ENCODE measurements around the gene CHRM1. TPM values are rescaled to one million over a fixed set of nuclear protein-coding genes. Genes with fewer than 3 reads are reported as not detected.
A peak's percentile ranks its signal among the peaks of the same experiment; 100 is the strongest.

Gene CHRM1
- total RNA-seq, 5 donors from 2014 or later (not counting 1 experiment from before 2014, with no cell fraction given), result not detected

GRCh38 chr11:62880803-62881578 is 40.2 kb downstream of the CHRM1 start, which contains the start of gene SLC3A2:
SLC3A2 (plus strand) TSS chr11:62880896; CDS start chr11:62881024, 128 bp downstream.
- H3K27me3 Mint-ChIP-seq, result no peaks in the 10 kb centered on the region
- peak within 1 kb of the TSS; percentile 100 for H3K27ac Mint-ChIP-seq
- under 1% methylated on average over 69 of the region's 69 CpGs for WGBS (ENCODE audit: insufficient coverage)
- POLR2A ChIA-PET, result interaction anchor here (0.5 to 2.2 kb wide), 14 partner anchors 18 to 1459 kb away, joined by 3 to 7 read pairs (median 5); partner anchors contain the start of genes CCDC88B (in 1 of the 2), STX5 (in 1 of the 2), WDR74 (in 1 of the 2) and ZBTB3 (in 1 of the 2)
- peaks cover 21 to 36% of the 10 kb centered on the region in 2 donors for H3K36me3 ChIP-seq (ENCODE audit: control insufficient read depth in 2 of 2, extremely low read depth in 1 of 2, insufficient read depth in 1 of 2, low read length in 1 of 2)
- H3K9me3 Mint-ChIP-seq, result no peaks in the 10 kb centered on the region
- H3K36me3 Mint-ChIP-seq, result peaks cover 40% of the 10 kb centered on the region
- no peaks in the 10 kb centered on the region for H3K9me3 ChIP-seq
- peak within 1 kb of the TSS; percentile 97 to 100 (median 100) for H3K4me3 Mint-ChIP-seq
- H3K4me3 ChIP-seq (ENCODE audit: control insufficient read depth in 1 of 2, extremely low read depth in 1 of 2, low read length in 1 of 2), result peak within 1 kb of the TSS; percentile 94 to 97
- peak; percentile 80 to 83 (median 82) for ATAC-seq (replicated peaks in 1 of 4)
- CTCF ChIA-PET, result interaction anchor here (0.5 to 2.6 kb wide), 18 partner anchors 10 to 1450 kb away, joined by 3 to 17 read pairs (median 4); partner anchors contain the start of genes C11orf98 (in 1 of the 2), CSKMT (in 1 of the 2), HNRNPUL2 (in 1 of the 2) and TEX54 (in 1 of the 2)
- peaks cover 46 to 55% (median 50%) of the 10 kb centered on the region in 3 donors for H3K4me1 Mint-ChIP-seq
- peak; percentile 71 to 93 (median 83) for DNase-seq
- peak within 1 kb of the TSS; percentile 98 for H3K27ac ChIP-seq (ENCODE audit: low read length)
- H3K27me3 ChIP-seq (replicated peaks in 1 of 2; ENCODE audit: control insufficient read depth in 2 of 2, extremely low read depth in 1 of 2, insufficient read depth in 2 of 2, low read length in 1 of 2), result no peaks in the 10 kb centered on the region
- peaks cover 12 to 48% of the 10 kb centered on the region in 2 experiments for H3K4me1 ChIP-seq (ENCODE audit: control insufficient read depth in 1 of 2, extremely low read depth in 1 of 2, insufficient read depth in 2 of 2, low read length in 2 of 2)

DNA sequence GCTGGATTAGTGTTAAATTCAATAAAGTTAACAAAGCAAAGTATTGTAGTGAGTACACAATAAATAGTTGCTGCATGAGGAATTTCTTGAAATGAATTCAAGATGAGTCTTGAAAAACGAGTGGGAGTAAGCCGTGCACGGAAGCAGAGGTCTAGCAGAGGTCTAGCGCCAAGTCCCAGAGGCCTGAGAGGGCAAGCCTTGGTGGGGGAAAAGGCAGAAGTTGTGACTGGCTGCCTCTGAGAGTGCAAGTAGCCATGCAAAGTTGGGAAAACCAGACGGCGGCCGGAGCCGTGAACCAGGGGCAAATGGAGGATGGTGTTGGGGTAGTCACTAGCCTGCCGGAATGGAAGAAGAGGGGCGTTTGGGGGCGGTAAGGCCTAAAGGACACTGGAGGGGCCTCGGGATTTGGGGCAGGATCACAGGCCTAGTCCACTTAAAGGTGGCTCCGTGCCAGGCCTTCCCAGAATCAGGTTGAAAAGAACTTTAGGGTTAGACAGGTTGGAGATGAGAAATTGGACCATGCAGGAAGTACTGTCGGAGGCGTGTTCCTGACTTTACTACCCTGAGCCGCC is 40.8 kb downstream of the CHRM1 start:
- Histone ChIP-seq H3K36me3 (ENCODE audit: control insufficient read depth in 2 of 2, extremely low read depth in 1 of 2, insufficient read depth in 1 of 2, low read length in 1 of 2) (peaks cover 17 to 29% of the 10 kb centered on the region in 2 donors), H3K27me3 (replicated peaks in 1 of 2; ENCODE audit: control insufficient read depth in 2 of 2, extremely low read depth in 1 of 2, insufficient read depth in 2 of 2, low read length in 1 of 2) (no peaks in the 10 kb centered on the region), H3K4me3 (ENCODE audit: control insufficient read depth in 1 of 2, extremely low read depth in 1 of 2, low read length in 1 of 2) (peak overlapping the region; percentile 94 to 97), H3K9me3 (no peaks in the 10 kb centered on the region), H3K27ac (ENCODE audit: low read length) (peak overlapping the region; percentile 98), H3K4me1 (ENCODE audit: control insufficient read depth in 1 of 2, extremely low read depth in 1 of 2, insufficient read depth in 2 of 2, low read length in 2 of 2) (peaks cover 12 to 46% of the 10 kb centered on the region in 2 experiments)
- peaks cover 41 to 51% (median 44%) of the 10 kb centered on the region in 3 donors for H3K4me1 Mint-ChIP-seq
- DNase-seq, result peak in 2 of 35 experiments; percentile 2 to 9
- no peaks in the 10 kb centered on the region for H3K27me3 Mint-ChIP-seq
- H3K27ac Mint-ChIP-seq, result peak overlapping the region; percentile 100
- no peaks in the 10 kb centered on the region for H3K9me3 Mint-ChIP-seq
- POLR2A ChIA-PET, result interaction anchor here in 1 of 2 donors (0.8 to 2.2 kb wide), 3 partner anchors 25 to 49 kb away, joined by 3 to 6 read pairs (median 5); partner anchors contain the start of gene STX5
- peak overlapping the region; percentile 97 to 100 (median 100) for H3K4me3 Mint-ChIP-seq
- no peak for ATAC-seq (replicated peaks in 1 of 4)
- 2% methylated on average over 15 of the region's 16 CpGs for WGBS (ENCODE audit: insufficient coverage)
- CTCF ChIA-PET, result interaction anchor here (0.5 to 2.6 kb wide), 8 partner anchors 24 to 289 kb away, joined by 3 to 17 read pairs (median 5); partner anchors contain the start of genes TEX54 (in 1 of the 2), TMEM179B (in 1 of the 2), TUT1 (in 1 of the 2) and ZBTB3 (in 1 of the 2)
- peaks cover 34% of the 10 kb centered on the region for H3K36me3 Mint-ChIP-seq

GRCh38 chr11:62879235-62879978 is 41.8 kb downstream of the CHRM1 start:
- Mint-ChIP-seq H3K27ac (peak overlapping the region; percentile 100), H3K4me1 (peaks cover 37 to 47% (median 40%) of the 10 kb centered on the region in 3 donors)
- H3K4me1 ChIP-seq (ENCODE audit: control insufficient read depth in 1 of 2, extremely low read depth in 1 of 2, insufficient read depth in 2 of 2, low read length in 2 of 2), result peaks cover 12 to 40% of the 10 kb centered on the region in 2 experiments

GRCh38 chr11:62876712-62877111 is 44.5 kb downstream of the CHRM1 start:
- no peak overlapping the region for H3K27ac Mint-ChIP-seq
- H3K4me1 Mint-ChIP-seq, result peaks cover 12 to 20% (median 13%) of the 10 kb centered on the region in 3 donors
- Histone ChIP-seq H3K9me3 (no peaks in the 10 kb centered on the region), H3K4me1 (ENCODE audit: control insufficient read depth in 1 of 2, extremely low read depth in 1 of 2, insufficient read depth in 2 of 2, low read length in 2 of 2) (peaks cover 2 to 14% of the 10 kb centered on the region in 2 experiments), H3K4me3 (ENCODE audit: control insufficient read depth in 1 of 2, extremely low read depth in 1 of 2, low read length in 1 of 2) (no peak overlapping the region), H3K27me3 (replicated peaks in 1 of 2; ENCODE audit: control insufficient read depth in 2 of 2, extremely low read depth in 1 of 2, insufficient read depth in 2 of 2, low read length in 1 of 2) (no peaks in the 10 kb centered on the region), H3K27ac (ENCODE audit: low read length) (no peak overlapping the region), H3K36me3 (ENCODE audit: control insufficient read depth in 2 of 2, extremely low read depth in 1 of 2, insufficient read depth in 1 of 2, low read length in 1 of 2) (no peaks in the 10 kb centered on the region)
- no peaks in the 10 kb centered on the region for H3K9me3 Mint-ChIP-seq
- no peaks in the 10 kb centered on the region for H3K27me3 Mint-ChIP-seq
- no peak for ATAC-seq (replicated peaks in 1 of 4)
- CTCF ChIA-PET, result no interaction called here
- peaks cover 2% of the 10 kb centered on the region for H3K36me3 Mint-ChIP-seq
- no peak overlapping the region for H3K4me3 Mint-ChIP-seq
- 96% methylated on average over 4 of the region's 6 CpGs for WGBS (ENCODE audit: insufficient coverage)
- POLR2A ChIA-PET, result interaction anchor here (0.6 to 0.7 kb wide), 2 partner anchors 11 to 77 kb away, joined by 6 to 8 read pairs; no protein-coding TSS in a partner anchor
- no peak for DNase-seq

More at GRCh38 chr11:62879235-62879978, 41.8 kb downstream of the CHRM1 start:
- WGBS (ENCODE audit: insufficient coverage), result 81% methylated on average over 4 of the region's 7 CpGs
- peak overlapping the region; percentile 97 to 100 (median 100) for H3K4me3 Mint-ChIP-seq
- Histone ChIP-seq H3K9me3 (no peaks in the 10 kb centered on the region), H3K4me3 (ENCODE audit: control insufficient read depth in 1 of 2, extremely low read depth in 1 of 2, low read length in 1 of 2) (no peak overlapping the region), H3K27ac (ENCODE audit: low read length) (peak overlapping the region; percentile 98), H3K36me3 (ENCODE audit: control insufficient read depth in 2 of 2, extremely low read depth in 1 of 2, insufficient read depth in 1 of 2, low read length in 1 of 2) (peaks cover 11 to 21% of the 10 kb centered on the region in 2 donors), H3K27me3 (replicated peaks in 1 of 2; ENCODE audit: control insufficient read depth in 2 of 2, extremely low read depth in 1 of 2, insufficient read depth in 2 of 2, low read length in 1 of 2) (no peaks in the 10 kb centered on the region)
- ChIA-PET POLR2A (interaction anchor here in 1 of 2 donors (2.2 kb wide), 1 partner anchor 38 kb away, joined by 5 read pairs; no protein-coding TSS in a partner anchor), CTCF (no interaction called here)
- H3K9me3 Mint-ChIP-seq, result no peaks in the 10 kb centered on the region
- no peaks in the 10 kb centered on the region for H3K27me3 Mint-ChIP-seq
- H3K36me3 Mint-ChIP-seq, result peaks cover 29% of the 10 kb centered on the region
- DNase-seq (no peak), ATAC-seq (replicated peaks in 1 of 4) (no peak)

DNA sequence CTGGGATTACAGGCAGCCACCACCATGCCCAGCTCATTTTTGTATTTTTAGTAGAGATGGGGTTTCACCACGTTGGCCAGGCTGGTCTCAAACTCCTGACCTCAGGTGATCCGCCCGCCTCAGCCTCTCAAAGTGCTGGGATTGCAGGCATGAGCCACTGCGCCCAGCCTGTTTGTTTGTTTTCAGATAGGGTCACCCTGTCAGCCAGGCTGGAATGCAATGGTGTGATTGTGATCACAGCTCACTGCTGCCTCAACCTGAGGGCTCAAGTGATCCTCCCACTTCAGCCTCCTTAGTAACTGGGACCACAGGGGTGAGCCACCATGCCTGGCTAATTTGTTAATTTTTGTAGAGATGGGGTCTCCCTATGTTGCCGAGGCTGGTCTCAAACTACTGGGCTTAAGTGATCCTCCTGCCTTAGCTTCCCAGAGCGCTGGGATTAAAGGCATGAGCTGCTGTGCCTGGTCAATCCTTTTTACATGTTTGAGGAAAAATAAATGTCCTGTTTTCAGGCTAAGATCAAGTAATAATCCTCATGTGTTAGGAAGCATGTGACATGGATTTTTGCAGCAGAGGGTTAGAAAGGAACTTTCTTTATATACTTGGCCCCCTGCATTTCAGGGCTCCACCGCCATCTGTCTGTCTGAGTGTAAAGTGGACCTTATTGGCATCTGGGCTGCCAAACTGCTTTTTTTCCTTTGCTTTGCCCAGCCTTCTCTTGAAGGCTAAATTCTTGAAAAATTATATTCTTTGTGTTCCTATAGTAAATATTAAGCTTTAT is 45.3 kb downstream of the CHRM1 start:
- DNase-seq, result no peak
- ChIA-PET CTCF (no interaction called here), POLR2A (interaction anchor here in 1 of 2 donors (0.6 kb wide), 1 partner anchor 76 kb away, joined by 6 read pairs; no protein-coding TSS in a partner anchor)
- Mint-ChIP-seq H3K9me3 (no peaks in the 10 kb centered on the region), H3K36me3 (no peaks in the 10 kb centered on the region), H3K27me3 (no peaks in the 10 kb centered on the region), H3K27ac (no peak overlapping the region), H3K4me3 (no peak overlapping the region), H3K4me1 (peaks cover 11 to 19% (median 12%) of the 10 kb centered on the region in 3 donors)
- no peaks in the 10 kb centered on the region for H3K9me3 ChIP-seq
- H3K27me3 ChIP-seq (replicated peaks in 1 of 2; ENCODE audit: control insufficient read depth in 2 of 2, extremely low read depth in 1 of 2, insufficient read depth in 2 of 2, low read length in 1 of 2), result no peaks in the 10 kb centered on the region
- 95% methylated on average over 3 of the region's 7 CpGs for WGBS (ENCODE audit: insufficient coverage)
- no peaks in the 10 kb centered on the region for H3K36me3 ChIP-seq (ENCODE audit: control insufficient read depth in 2 of 2, extremely low read depth in 1 of 2, insufficient read depth in 1 of 2, low read length in 1 of 2)
- peaks cover 2 to 12% of the 10 kb centered on the region in 2 experiments for H3K4me1 ChIP-seq (ENCODE audit: control insufficient read depth in 1 of 2, extremely low read depth in 1 of 2, insufficient read depth in 2 of 2, low read length in 2 of 2)
- no peak overlapping the region for H3K4me3 ChIP-seq (ENCODE audit: control insufficient read depth in 1 of 2, extremely low read depth in 1 of 2, low read length in 1 of 2)
- no peak for ATAC-seq (replicated peaks in 1 of 4)
- H3K27ac ChIP-seq (ENCODE audit: low read length), result no peak overlapping the region

Measured in T-cell (primary cell).